ENCODE measurements around the gene SDK1.

The SDK1 gene

DNA sequence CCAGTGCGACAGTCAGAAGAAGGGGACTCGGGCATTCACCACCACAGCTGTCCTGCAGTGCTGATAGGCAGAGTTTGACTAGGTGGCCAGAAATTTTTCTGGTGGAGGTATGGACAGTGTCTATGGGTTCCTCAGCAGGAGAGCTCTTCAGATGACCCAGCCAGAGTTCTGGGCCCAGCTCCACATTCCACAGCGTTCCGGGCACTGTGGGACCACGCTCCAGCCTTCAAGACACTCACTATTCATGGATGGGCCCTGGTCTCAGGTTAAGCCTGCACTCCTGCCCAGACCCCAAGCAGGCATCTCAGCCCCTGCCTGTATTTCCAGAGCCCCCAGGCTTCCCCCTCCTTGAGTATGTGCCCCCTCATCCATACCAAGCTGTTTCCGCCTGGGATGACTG lies 884.1 kb downstream of the SDK1 start (continued):
- TF ChIP-seq ZNF701 (tag by site-specific recombination; IDR thresholded peaks at IDR 0.05): no peak
- TF ChIP-seq ZNF157 (tag by site-specific recombination; IDR thresholded peaks at IDR 0.05): no peak

DNA sequence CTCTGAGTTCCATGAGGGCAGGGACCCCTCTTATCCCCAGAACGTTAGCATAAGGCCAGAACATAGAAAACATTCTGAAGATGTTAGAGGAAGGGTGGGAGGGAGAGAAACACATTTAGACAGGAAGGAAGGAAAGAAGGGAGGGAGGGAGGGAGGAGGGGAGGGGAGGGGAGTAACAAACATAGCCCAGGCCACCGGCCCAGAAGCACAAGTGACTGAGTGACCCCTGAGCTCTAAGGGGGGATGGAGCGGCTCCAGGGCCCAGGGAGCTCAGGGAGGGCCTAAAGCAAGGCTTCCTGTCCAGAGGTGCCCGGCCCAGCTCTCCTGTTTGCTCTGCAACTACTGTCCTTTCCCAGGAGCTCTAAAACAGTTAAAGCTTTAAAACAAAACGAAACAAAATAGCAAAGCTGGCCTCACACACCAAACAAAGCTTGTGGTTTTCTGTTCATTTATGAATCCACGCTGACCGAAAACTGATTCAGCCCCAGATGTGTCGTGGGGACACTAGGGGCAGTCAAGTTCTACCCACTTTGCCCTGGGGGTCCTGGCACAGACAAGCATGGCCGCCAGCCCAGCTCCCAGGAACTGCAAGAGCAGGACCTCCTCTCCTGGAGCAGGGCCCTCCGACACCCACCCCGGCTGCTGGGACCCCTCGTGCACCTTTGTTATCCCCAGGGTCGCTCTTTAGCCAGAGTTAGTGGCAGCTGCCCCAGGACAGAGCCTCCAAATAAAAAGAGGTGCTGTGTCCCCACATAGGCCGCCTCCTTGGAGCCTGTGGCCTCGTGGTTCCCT lies 884.9 kb downstream of the SDK1 start:
- ChIA-PET POLR2A (no interaction called here), CTCF (no interaction called here)
- Histone ChIP-seq H3K4me1 (ENCODE audit: control insufficient read depth, insufficient read depth, low read length) (no peaks in the 10 kb centered on the region), H3K27ac (ENCODE audit: extremely low read depth, low read depth, low read length) (no peak overlapping the region), H3K4me3 (ENCODE audit: low read depth, low read length) (no peak overlapping the region), H3K36me3 (ENCODE audit: control insufficient read depth in 2 of 2, insufficient read depth in 1 of 2, low read length in 2 of 2) (no peaks in the 10 kb centered on the region), H3K9me3 (ENCODE audit: control insufficient read depth, insufficient read depth, low read depth, low read length) (no peaks in the 10 kb centered on the region)
- no peak for TF ChIP-seq ZNF292 (tag by site-specific recombination; IDR thresholded peaks at IDR 0.05; ENCODE audit: borderline replicate concordance, low read depth)
- no peak for TF ChIP-seq ZNF555 (tag by site-specific recombination; conservative IDR thresholded peaks at IDR 0.05)
- TF ChIP-seq, protein P1, sequence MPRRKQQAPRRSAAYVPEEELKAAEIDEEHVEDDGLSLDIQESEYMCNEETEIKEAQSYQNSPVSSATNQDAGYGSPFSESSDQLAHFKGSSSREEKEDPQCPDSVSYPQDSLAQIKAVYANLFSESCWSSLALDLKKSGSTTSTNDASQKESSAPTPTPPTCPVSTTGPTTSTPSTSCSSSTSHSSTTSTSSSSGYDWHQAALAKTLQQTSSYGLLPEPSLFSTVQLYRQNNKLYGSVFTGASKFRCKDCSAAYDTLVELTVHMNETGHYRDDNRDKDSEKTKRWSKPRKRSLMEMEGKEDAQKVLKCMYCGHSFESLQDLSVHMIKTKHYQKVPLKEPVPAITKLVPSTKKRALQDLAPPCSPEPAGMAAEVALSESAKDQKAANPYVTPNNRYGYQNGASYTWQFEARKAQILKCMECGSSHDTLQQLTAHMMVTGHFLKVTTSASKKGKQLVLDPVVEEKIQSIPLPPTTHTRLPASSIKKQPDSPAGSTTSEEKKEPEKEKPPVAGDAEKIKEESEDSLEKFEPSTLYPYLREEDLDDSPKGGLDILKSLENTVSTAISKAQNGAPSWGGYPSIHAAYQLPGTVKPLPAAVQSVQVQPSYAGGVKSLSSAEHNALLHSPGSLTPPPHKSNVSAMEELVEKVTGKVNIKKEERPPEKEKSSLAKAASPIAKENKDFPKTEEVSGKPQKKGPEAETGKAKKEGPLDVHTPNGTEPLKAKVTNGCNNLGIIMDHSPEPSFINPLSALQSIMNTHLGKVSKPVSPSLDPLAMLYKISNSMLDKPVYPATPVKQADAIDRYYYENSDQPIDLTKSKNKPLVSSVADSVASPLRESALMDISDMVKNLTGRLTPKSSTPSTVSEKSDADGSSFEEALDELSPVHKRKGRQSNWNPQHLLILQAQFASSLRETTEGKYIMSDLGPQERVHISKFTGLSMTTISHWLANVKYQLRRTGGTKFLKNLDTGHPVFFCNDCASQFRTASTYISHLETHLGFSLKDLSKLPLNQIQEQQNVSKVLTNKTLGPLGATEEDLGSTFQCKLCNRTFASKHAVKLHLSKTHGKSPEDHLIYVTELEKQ (tag by site-specific recombination; IDR thresholded peaks at IDR 0.05; ENCODE audit: borderline replicate concordance): no peak
- TF ChIP-seq, protein P2, sequence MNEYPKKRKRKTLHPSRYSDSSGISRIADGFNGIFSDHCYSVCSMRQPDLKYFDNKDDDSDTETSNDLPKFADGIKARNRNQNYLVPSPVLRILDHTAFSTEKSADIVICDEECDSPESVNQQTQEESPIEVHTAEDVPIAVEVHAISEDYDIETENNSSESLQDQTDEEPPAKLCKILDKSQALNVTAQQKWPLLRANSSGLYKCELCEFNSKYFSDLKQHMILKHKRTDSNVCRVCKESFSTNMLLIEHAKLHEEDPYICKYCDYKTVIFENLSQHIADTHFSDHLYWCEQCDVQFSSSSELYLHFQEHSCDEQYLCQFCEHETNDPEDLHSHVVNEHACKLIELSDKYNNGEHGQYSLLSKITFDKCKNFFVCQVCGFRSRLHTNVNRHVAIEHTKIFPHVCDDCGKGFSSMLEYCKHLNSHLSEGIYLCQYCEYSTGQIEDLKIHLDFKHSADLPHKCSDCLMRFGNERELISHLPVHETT (tag by site-specific recombination; IDR thresholded peaks at IDR 0.05): no peak
- TF ChIP-seq ZNF530 (tag by site-specific recombination; IDR thresholded peaks at IDR 0.05; ENCODE audit: low read depth): no peak

DNA sequence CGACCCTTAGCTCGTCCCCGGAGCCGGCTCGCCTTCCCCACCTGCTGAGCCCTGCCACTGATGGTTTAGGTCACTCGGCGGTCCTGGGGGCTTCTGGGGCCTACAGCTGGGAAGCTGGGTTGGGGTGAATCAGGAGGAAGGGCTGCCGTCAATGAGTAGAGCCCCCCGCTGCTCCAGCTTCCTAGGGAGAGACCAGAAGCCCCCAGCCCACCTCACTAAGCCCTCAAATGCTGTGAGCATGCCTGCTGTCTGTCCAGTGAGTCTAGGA lies 885.4 kb downstream of the SDK1 start:
- POLR2A ChIA-PET: no interaction called here
- CTCF ChIA-PET: no interaction called here

DNA sequence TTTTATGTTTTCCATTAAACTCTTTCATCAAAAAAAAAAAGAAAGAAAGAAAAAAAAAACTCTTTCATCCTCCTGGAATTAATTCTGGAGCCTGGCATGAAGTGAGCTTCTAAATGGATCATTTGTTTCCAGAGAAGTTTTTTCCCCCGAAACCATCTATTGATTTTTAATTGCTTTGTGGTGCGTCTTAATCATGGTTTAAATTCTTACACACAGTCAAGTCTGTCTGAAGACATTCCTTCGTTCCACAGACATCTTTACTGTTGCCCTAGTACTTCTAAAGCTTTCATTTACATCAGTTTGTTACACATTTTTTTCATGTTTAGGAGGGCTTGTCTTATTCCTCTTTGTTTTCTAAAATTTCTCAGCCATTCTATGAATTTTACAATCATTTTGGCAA lies 887.6 kb downstream of the SDK1 start:
- Histone ChIP-seq H3K4me1 (ENCODE audit: control insufficient read depth, insufficient read depth, low read length) (no peaks in the 10 kb centered on the region), H3K4me3 (ENCODE audit: low read depth, low read length) (no peak overlapping the region), H3K36me3 (ENCODE audit: control insufficient read depth in 2 of 2, insufficient read depth in 1 of 2, low read length in 2 of 2) (no peaks in the 10 kb centered on the region), H3K27ac (ENCODE audit: extremely low read depth, low read depth, low read length) (no peak overlapping the region), H3K9me3 (ENCODE audit: control insufficient read depth, insufficient read depth, low read depth, low read length) (no peaks in the 10 kb centered on the region)
- CTCF ChIA-PET: interaction anchor here (0.7 kb wide), 2 partner anchors 17 to 57 kb away, joined by 3 to 5 read pairs; no protein-coding TSS in a partner anchor
- POLR2A ChIA-PET: no interaction called here
- TF ChIP-seq IKZF3 (tag by site-specific recombination; IDR thresholded peaks at IDR 0.05) (no peak), ZNF776 (tag by site-specific recombination; IDR thresholded peaks at IDR 0.05; ENCODE audit: borderline replicate concordance) (no peak), ZNF830 (tag by site-specific recombination; IDR thresholded peaks at IDR 0.05; ENCODE audit: low read depth) (no peak), ZNF791 (tag by site-specific recombination; IDR thresholded peaks at IDR 0.05) (no peak), ZNF416 (tag by site-specific recombination; IDR thresholded peaks at IDR 0.05) (no peak), ZNF777 (tag by site-specific recombination; IDR thresholded peaks at IDR 0.05; ENCODE audit: borderline replicate concordance) (no peak)
- TF ChIP-seq, protein P3, sequence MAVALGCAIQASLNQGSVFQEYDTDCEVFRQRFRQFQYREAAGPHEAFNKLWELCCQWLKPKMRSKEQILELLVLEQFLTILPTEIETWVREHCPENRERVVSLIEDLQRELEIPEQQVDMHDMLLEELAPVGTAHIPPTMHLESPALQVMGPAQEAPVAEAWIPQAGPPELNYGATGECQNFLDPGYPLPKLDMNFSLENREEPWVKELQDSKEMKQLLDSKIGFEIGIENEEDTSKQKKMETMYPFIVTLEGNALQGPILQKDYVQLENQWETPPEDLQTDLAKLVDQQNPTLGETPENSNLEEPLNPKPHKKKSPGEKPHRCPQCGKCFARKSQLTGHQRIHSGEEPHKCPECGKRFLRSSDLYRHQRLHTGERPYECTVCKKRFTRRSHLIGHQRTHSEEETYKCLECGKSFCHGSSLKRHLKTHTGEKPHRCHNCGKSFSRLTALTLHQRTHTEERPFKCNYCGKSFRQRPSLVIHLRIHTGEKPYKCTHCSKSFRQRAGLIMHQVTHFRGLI (tag by site-specific recombination; IDR thresholded peaks at IDR 0.05): no peak

More for the DNA sequence above, 885.4 kb downstream of the SDK1 start:
- no peaks in the 10 kb centered on the region for H3K36me3 ChIP-seq (ENCODE audit: control insufficient read depth in 2 of 2, insufficient read depth in 1 of 2, low read length in 2 of 2)
- no peaks in the 10 kb centered on the region for H3K4me1 ChIP-seq (ENCODE audit: control insufficient read depth, insufficient read depth, low read length)
- no peak overlapping the region for H3K4me3 ChIP-seq (ENCODE audit: low read depth, low read length)
- H3K9me3 ChIP-seq (ENCODE audit: control insufficient read depth, insufficient read depth, low read depth, low read length): no peaks in the 10 kb centered on the region
- TF ChIP-seq ZNF571 (tag by site-specific recombination; IDR thresholded peaks at IDR 0.05) (no peak), ZNF239 (tag by site-specific recombination; IDR thresholded peaks at IDR 0.05) (no peak), ZNF175 (tag by site-specific recombination; IDR thresholded peaks at IDR 0.05) (no peak), ZNF24 (tag by site-specific recombination; IDR thresholded peaks at IDR 0.05) (no peak), ZNF155 (tag by site-specific recombination; IDR thresholded peaks at IDR 0.05) (no peak), GLI2 (tag by site-specific recombination; IDR thresholded peaks at IDR 0.05; ENCODE audit: borderline replicate concordance, low read depth) (no peak), REPIN1 (tag by site-specific recombination; IDR thresholded peaks at IDR 0.05; ENCODE audit: low read depth) (no peak), ZNF391 (tag by site-specific recombination; IDR thresholded peaks at IDR 0.05; ENCODE audit: borderline replicate concordance, low read depth) (no peak), ZFP41 (tag by site-specific recombination; IDR thresholded peaks at IDR 0.05; ENCODE audit: borderline replicate concordance) (no peak), ZNF10 (tag by site-specific recombination; IDR thresholded peaks at IDR 0.05) (no peak), ZNF558 (tag by site-specific recombination; IDR thresholded peaks at IDR 0.05) (no peak), ZNF157 (tag by site-specific recombination; IDR thresholded peaks at IDR 0.05) (no peak)
- TF ChIP-seq, protein P4, sequence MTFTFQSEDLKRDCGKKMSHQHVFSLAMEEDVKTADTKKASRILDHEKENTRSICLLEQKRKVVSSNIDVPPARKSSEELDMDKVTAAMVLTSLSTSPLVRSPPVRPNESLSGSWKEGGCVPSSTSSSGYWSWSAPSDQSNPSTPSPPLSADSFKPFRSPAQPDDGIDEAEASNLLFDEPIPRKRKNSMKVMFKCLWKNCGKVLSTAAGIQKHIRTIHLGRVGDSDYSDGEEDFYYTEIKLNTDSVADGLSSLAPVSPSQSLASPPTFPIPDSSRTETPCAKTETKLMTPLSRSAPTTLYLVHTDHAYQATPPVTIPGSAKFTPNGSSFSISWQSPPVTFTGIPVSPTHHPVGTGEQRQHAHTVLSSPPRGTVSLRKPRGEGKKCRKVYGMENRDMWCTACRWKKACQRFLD (tag by site-specific recombination; IDR thresholded peaks at IDR 0.05): no peak
- H3K27ac ChIP-seq (ENCODE audit: extremely low read depth, low read depth, low read length): no peak overlapping the region

Measured in HEK293 (cell line).